BLaER1 (cell line): Measurements from ENCODE around the gene IPPK.
"Not testable (repeated sequence)": the region's sequence is repeated elsewhere in the genome, so short reads cannot be mapped to it uniquely, and the experiment has no call there.

Source experiments
- H3K27ac ChIP-seq: shearing (Covaris generic); formaldehyde crosslinking; 2 replicates; pipeline ENCODE4 v1.8.1; 2022
- H3K27me3 ChIP-seq: shearing (Covaris generic); formaldehyde crosslinking; 2 replicates; pipeline ENCODE4 v1.8.1; 2022
- H3K36me3 ChIP-seq: shearing (Covaris generic); formaldehyde crosslinking; 2 replicates; pipeline ENCODE4 v1.8.1; 2022
- H3K4me1 ChIP-seq: shearing (Covaris generic); formaldehyde crosslinking; 2 replicates; pipeline ENCODE4 v1.8.1; 2022
- H3K4me2 ChIP-seq: shearing (Covaris generic); formaldehyde crosslinking; 2 replicates; pipeline ENCODE4 v1.8.1; 2022
- H3K4me3 ChIP-seq: shearing (Covaris generic); formaldehyde crosslinking; 2 replicates; pipeline ENCODE4 v1.8.1; 2022
- H3K9ac ChIP-seq: shearing (Covaris generic); formaldehyde crosslinking; 2 replicates; pipeline ENCODE4 v1.8.1; 2022
- H3K9me3 ChIP-seq: shearing (Covaris generic); formaldehyde crosslinking; 2 replicates; pipeline ENCODE4 v1.8.1; 2022
- H4K20me1 ChIP-seq: shearing (Covaris generic); formaldehyde crosslinking; 2 replicates; pipeline ENCODE4 v1.8.1; 2022
- Cebpa-rat ChIP-seq: shearing (Covaris generic); IDR thresholded peaks from 2 replicates; pipeline ENCODE4 v1.8.1; 2022

Gene IPPK

DNA sequence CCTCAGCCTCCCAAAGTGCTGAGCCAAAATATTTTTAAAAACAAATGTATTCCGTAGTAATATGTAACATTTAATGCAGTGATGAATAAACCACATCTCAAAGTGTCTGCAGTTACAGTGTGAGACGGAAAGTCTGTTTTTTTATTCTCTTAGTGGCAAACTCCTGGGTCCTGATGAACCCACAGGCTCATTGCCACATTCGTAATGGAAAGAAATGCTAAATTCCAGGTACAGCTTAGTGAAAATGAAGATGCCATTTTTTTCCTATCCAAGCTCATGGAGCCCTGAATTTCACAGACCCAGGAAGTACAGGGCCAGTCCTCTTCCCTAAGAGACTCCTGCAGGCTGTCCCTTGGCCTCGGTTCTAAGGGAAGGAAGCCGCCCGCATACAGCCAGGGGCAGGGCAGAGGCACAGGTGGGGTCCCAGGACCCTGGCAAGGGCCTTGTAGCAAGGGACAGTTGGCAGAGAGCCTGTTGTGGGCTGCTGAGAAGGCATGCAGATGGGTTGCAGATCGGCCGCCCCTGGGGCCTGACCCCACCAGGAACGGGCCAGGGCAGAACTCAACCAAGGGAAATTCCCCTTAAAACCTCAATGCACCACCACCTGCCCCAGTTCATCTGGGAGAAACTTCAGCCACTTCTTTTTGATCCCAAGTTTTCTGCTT lies 36.2 kb downstream of the IPPK start:
- H3K27ac ChIP-seq, result no peak overlapping the region
- H3K9ac ChIP-seq, result no peak overlapping the region
- peaks cover 98% of the 10 kb centered on the region for H3K36me3 ChIP-seq
- no peak for TF ChIP-seq Cebpa-rat
- peaks cover 10% of the 10 kb centered on the region for H3K9me3 ChIP-seq
- no peaks in the 10 kb centered on the region for H3K27me3 ChIP-seq
- peaks cover 22% of the 10 kb centered on the region for H3K4me1 ChIP-seq
- H4K20me1 ChIP-seq, result no peaks in the 10 kb centered on the region; the same call in 1 of the 2 replicates
- H3K4me3 ChIP-seq, result no peak overlapping the region
- H3K4me2 ChIP-seq, result no peak overlapping the region

DNA sequence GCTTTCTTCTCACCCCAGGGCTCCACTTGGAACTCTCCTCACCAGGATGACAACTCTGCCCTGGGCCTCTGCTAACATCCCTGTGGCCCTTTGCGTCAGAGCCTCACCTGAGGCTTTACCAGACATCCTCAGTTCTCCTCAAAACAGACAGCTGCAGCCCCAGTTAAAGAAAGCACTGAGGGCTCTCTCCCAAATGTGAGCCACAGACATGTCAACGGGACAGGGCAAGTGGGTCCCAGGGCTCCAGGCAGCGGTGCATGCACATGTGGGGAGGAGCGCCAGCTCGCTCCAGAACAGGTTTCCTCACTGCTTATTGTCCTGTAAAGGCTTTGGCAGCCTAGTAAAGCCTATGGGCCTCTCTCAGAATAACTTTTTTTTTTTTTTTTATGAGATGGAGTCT lies 37.3 kb downstream of the IPPK start:
- no peak overlapping the region for H3K27ac ChIP-seq
- peaks cover 95% of the 10 kb centered on the region for H3K36me3 ChIP-seq
- H3K4me3 ChIP-seq, result no peak overlapping the region
- H3K9me3 ChIP-seq, result peaks cover 13% of the 10 kb centered on the region
- 0 out of 2 replicates have a peak overlapping the region, but pooled peaks have one; percentile 8 for H3K4me2 ChIP-seq
- H3K9ac ChIP-seq, result no peak overlapping the region
- H3K27me3 ChIP-seq, result no peaks in the 10 kb centered on the region
- no peak for TF ChIP-seq Cebpa-rat
- H4K20me1 ChIP-seq, result no peaks in the 10 kb centered on the region; the same call in 1 of the 2 replicates
- H3K4me1 ChIP-seq, result peaks cover 22% of the 10 kb centered on the region

DNA sequence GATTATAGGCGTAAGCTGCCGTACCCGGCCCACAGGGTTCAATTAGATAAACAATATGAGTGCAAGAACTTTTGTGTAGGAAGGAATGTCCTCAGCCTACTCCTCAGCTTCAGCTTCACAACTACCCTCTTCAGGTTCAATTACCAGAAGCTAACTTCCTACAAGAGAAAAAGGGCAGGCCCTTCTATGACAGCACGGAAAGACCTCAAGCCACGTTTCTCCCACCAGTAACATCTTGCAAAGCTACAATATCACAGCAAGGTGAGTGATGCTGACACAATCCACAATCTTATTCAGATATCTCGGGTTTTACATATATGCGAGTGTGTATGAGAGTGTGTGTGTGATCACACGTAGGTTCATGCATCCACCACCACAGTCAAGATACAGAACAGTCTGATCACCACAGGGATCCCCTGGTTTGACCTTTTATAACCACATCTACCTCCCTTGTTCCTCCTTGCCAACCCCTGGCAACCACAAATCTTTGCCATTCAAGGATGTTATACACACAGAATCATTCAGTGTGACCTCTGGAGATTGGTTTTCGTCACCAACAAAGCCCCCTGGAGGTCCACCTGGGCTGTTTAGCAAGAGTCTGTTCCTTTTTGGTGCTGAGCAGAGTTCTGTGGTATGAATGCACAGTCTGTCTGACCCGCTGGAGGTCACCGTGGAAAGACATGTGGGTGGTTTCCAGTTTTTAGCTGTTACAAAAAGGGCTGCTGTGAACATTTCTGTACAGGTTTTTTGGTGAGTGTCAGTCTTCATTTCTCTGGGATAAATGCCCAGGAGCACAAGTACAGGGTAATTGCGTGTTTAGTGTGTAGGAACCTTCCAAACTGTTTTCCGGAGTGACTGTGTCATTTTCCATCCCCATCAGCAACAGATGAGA lies 38.2 kb downstream of the IPPK start:
- Histone ChIP-seq H3K4me1 (peaks cover 22% of the 10 kb centered on the region), H3K27me3 (no peaks in the 10 kb centered on the region), H4K20me1 (no peaks in the 10 kb centered on the region; the same call in 1 of the 2 replicates), H3K9me3 (peaks cover 13% of the 10 kb centered on the region), H3K27ac (no peak overlapping the region), H3K36me3 (peaks cover 85% of the 10 kb centered on the region), H3K4me3 (no peak overlapping the region), H3K4me2 (no peak overlapping the region), H3K9ac (no peak overlapping the region)
- TF ChIP-seq Cebpa-rat, result no peak

DNA sequence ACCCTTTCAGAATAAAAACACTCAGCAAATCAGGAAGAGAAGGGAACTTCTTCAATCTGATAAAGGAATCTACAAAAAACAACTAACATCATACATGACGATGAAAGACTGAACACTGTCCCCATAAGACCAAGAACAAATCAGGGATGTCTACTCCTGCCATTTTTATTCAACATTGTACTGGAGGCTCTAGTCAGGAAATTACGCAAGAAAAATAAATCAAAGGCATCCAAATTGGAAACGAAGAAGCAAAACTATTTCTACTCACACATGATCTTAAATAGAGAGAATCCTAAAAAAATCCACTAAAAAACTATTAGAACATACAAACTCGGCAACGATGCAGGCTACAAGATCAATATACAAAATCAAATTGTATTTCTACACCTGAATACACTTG lies 42.3 kb downstream of the IPPK start:
- Histone ChIP-seq H3K9ac (no peak overlapping the region), H3K9me3 (peaks cover 13% of the 10 kb centered on the region), H3K4me2 (no peak overlapping the region), H3K4me1 (peaks cover 13% of the 10 kb centered on the region), H4K20me1 (no peaks in the 10 kb centered on the region), H3K27me3 (no peaks in the 10 kb centered on the region), H3K27ac (no peak overlapping the region), H3K36me3 (peaks cover 72% of the 10 kb centered on the region), H3K4me3 (no peak overlapping the region)
- TF ChIP-seq Cebpa-rat, result no peak

DNA sequence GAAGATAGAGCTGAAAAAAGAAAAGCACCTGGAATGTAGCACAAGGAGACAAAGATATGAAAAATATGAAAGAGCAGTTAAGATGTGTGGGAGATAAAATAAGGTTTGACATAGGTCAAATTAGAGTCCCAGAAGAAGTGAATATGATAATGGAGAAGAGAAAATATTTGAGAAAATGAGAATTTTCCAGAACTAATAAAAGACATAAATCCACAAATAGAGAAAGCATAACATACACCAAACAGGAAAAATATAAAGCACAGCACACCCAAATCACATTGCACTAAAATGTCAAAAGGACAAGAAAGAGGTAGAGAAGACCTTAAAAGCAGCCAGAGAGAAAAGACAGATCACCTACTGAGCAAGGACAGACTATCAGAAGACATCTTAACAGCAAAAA lies 43.4 kb downstream of the IPPK start:
- no peaks in the 10 kb centered on the region for H4K20me1 ChIP-seq
- peaks cover 60% of the 10 kb centered on the region for H3K36me3 ChIP-seq
- H3K27ac ChIP-seq, result no peak overlapping the region
- H3K4me1 ChIP-seq, result peaks cover 1% of the 10 kb centered on the region; the same call in 1 of the 2 replicates
- H3K9ac ChIP-seq, result no peak overlapping the region
- no peak overlapping the region for H3K4me2 ChIP-seq
- no peak overlapping the region for H3K4me3 ChIP-seq
- H3K9me3 ChIP-seq, result peaks cover 13% of the 10 kb centered on the region
- no peaks in the 10 kb centered on the region for H3K27me3 ChIP-seq
- TF ChIP-seq Cebpa-rat, result no peak

DNA sequence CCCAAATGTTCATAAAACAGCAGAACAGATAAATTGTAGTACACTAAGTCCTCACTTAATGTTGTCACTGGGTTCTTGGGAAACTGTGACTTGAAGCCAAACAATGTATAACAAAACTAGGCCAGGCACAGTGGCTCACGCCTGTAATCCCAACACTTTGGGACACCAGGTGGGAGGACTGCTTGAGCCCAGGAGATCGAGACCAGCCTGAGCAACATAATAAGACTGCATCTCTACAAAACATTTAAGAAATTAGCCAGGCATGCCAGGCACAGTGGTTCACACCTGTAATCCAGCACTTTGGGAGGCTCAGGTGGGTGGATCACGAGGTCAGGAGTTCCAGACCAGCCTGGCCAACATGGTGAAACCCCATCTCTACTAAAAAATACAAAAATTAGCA lies 46.0 kb downstream of the IPPK start:
- not testable (repeated sequence) for H3K27ac ChIP-seq, H3K9ac ChIP-seq, H3K4me2 ChIP-seq, H3K9me3 ChIP-seq, H4K20me1 ChIP-seq, H3K4me1 ChIP-seq, H3K27me3 ChIP-seq, H3K4me3 ChIP-seq
- H3K36me3 ChIP-seq, result peaks cover 56% of the 10 kb centered on the region

DNA sequence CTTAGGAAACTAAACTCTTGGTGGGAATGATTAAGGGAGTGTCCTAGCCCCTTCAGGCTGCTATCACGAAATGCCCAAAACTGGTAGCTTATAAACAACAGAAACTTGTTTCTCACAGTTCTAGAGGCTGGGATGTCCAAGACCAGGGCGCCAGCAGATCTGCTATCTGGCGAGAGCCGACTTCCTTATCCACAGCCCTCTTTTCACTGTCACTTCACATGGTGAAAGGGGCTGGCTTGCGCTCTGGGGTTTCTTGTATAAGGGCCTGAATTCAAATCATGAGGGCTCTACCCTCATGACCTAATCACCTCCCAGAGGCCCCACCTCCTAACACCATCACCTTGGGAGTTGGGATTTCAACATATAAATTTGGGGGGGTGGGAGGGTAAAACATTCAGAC lies 49.1 kb downstream of the IPPK start:
- TF ChIP-seq Cebpa-rat, result no peak
- no peak overlapping the region for H3K4me2 ChIP-seq
- no peaks in the 10 kb centered on the region for H3K9me3 ChIP-seq
- no peak overlapping the region for H3K27ac ChIP-seq
- H4K20me1 ChIP-seq, result no peaks in the 10 kb centered on the region
- H3K9ac ChIP-seq, result no peak overlapping the region
- H3K27me3 ChIP-seq, result no peaks in the 10 kb centered on the region
- H3K4me1 ChIP-seq, result peaks cover 11% of the 10 kb centered on the region
- H3K36me3 ChIP-seq, result peaks cover 74% of the 10 kb centered on the region
- H3K4me3 ChIP-seq, result no peak overlapping the region

DNA sequence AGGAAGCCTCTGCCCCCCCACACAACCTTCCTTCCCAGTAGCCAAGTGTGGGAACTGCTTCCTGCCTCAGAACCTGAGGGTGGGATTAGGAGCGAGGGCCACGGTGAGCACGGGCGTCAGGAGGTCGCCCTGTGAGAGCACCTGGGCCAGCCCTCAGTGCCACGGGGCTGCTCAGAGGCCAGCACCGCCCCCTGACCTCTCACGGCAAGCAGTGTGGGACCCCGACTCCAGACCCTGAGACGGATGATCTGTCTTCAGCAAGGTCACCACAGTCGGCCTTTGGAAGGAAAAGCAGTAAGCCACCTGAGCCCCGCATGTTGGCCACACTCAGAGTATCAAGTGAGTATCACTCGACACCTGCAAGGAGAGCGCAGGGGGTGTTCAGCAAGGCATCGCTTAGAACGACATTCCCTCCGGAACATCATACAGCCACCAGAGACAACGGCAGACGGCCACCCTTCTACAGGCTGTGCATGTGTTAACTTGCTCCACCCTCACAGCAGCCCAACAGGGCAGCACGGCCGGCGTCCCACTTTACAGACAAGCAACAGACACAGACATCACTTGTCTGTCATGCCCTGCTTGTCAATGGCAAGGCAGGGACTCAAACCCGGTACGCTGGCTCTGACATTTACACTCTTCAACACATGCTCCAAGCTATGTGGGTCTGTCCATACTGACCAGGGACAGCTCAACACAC lies 50.2 kb downstream of the IPPK start:
- Histone ChIP-seq H3K4me2 (no peak overlapping the region), H3K36me3 (peaks cover 75% of the 10 kb centered on the region), H3K9me3 (no peaks in the 10 kb centered on the region), H3K4me1 (peaks cover 11% of the 10 kb centered on the region), H3K27me3 (no peaks in the 10 kb centered on the region), H3K27ac (no peak overlapping the region), H4K20me1 (no peaks in the 10 kb centered on the region), H3K4me3 (no peak overlapping the region), H3K9ac (no peak overlapping the region)
- TF ChIP-seq Cebpa-rat, result no peak

DNA sequence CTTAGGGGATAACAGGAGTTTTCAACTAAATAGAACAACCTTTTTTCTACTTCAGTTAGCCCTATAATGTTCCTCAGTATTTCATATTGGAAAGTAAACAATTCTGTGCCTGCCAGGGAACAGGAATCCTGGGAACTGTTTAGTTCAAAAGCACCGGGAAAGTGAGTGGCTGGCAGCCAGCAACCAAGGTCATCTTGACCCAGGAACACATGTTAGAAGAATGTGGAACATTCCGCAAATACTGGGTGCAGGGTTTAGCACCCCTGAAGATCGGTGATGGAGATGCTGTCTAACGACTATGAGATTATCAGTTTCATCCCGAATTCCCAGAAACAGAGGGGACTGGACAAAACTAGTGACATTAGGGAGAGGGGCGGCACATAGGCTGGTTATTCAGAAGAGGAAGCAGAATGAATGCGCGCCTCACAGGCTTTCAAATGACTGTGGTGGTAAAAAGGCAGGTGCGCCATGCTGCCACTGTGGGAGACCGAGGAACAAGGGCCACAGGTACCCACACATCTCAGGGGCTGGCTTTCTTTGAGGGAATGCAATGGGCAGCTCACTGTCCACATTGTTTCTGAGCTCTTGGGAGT lies 51.2 kb downstream of the IPPK start:
- H4K20me1 ChIP-seq, result no peaks in the 10 kb centered on the region
- peaks cover 75% of the 10 kb centered on the region for H3K36me3 ChIP-seq
- peaks cover 11% of the 10 kb centered on the region for H3K4me1 ChIP-seq
- no peaks in the 10 kb centered on the region for H3K9me3 ChIP-seq
- no peak for TF ChIP-seq Cebpa-rat
- no peaks in the 10 kb centered on the region for H3K27me3 ChIP-seq
- no peak overlapping the region for H3K4me2 ChIP-seq
- H3K27ac ChIP-seq, result no peak overlapping the region
- no peak overlapping the region for H3K9ac ChIP-seq
- H3K4me3 ChIP-seq, result no peak overlapping the region
